Parathyroid adenoma (tissue), 2 donors: ENCODE results near the gene ENDOD1.

Experiments
- H2AFZ ChIP-seq: fragments of 300-600 bp; sonication (generic); one replicate; pipeline ENCODE4 v1.7.0; 2017; ENCODE audit warnings: antibody characterized with exemption, mild to moderate bottlenecking
- H3K27ac ChIP-seq: fragments of 300-600 bp; sonication (generic); one replicate; pipeline ENCODE4 v1.7.0; 2017
- H3K27me3 ChIP-seq: fragments of 300-600 bp; sonication (generic); one replicate; pipeline ENCODE4 v1.7.0; 2017; ENCODE audit warnings: low read length; ENCODE audit not compliant: control insufficient read depth, insufficient read depth
- H3K36me3 ChIP-seq: fragments of 300-600 bp; sonication (generic); one replicate; pipeline ENCODE4 v1.7.0; 2017; ENCODE audit warnings: low read length; ENCODE audit not compliant: control insufficient read depth, insufficient read depth
- H3K4me1 ChIP-seq: fragments of 300-600 bp; sonication (generic); one replicate; pipeline ENCODE4 v1.7.0; 2017; ENCODE audit warnings: control low read depth
- H3K4me2 ChIP-seq: fragments of 300-600 bp; sonication (generic); one replicate; pipeline ENCODE4 v1.7.0; 2017; ENCODE audit warnings: low read length
- H3K4me3 ChIP-seq: fragments of 300-600 bp; sonication (generic); one replicate; pipeline ENCODE4 v1.7.0; 2017; ENCODE audit warnings: low read depth, low read length
- H3K79me2 ChIP-seq: fragments of 300-600 bp; sonication (generic); one replicate; pipeline ENCODE4 v1.7.0; 2017; ENCODE audit warnings: control low read depth
- H3K9ac ChIP-seq: fragments of 300-600 bp; sonication (generic); one replicate; pipeline ENCODE4 v1.7.0; 2017; ENCODE audit warnings: mild to moderate bottlenecking
- H3K9me3 ChIP-seq: fragments of 300-600 bp; sonication (generic); one replicate; pipeline ENCODE4 v1.7.0; 2017; ENCODE audit warnings: low read length; ENCODE audit not compliant: control insufficient read depth
- CTCF ChIP-seq: fragments of 300-600 bp; sonication (generic); IDR thresholded peaks from one replicate; pipeline ENCODE4 v1.7.0; 2017; ENCODE audit warnings: antibody characterized with exemption, mild to moderate bottlenecking
- donor health status: primary hyperparathyroidism.

Gene ENDOD1

GRCh38 chr11:95111923-95112540, 22.4 kb downstream of the ENDOD1 start:
- no peak for TF ChIP-seq CTCF
- Histone ChIP-seq H3K79me2 (peaks cover 16% of the 10 kb centered on the region), H3K27me3 (no peaks in the 10 kb centered on the region), H3K9ac (no peak overlapping the region), H3K27ac (no peak overlapping the region), H3K4me1 (no peaks in the 10 kb centered on the region), H2AFZ (no peak overlapping the region), H3K4me3 (no peak overlapping the region), H3K4me2 (no peak overlapping the region), H3K36me3 (no peaks in the 10 kb centered on the region), H3K9me3 (no peaks in the 10 kb centered on the region)

GRCh38 chr11:95115597-95115996, 26.0 kb downstream of the ENDOD1 start:
- TF ChIP-seq CTCF = no peak
- H3K27me3 ChIP-seq = no peaks in the 10 kb centered on the region
- peaks cover 37% of the 10 kb centered on the region for H3K79me2 ChIP-seq
- no peak overlapping the region for H3K9ac ChIP-seq
- no peak overlapping the region for H2AFZ ChIP-seq
- H3K36me3 ChIP-seq = no peaks in the 10 kb centered on the region
- no peaks in the 10 kb centered on the region for H3K9me3 ChIP-seq
- no peak overlapping the region for H3K4me3 ChIP-seq
- no peak overlapping the region for H3K4me2 ChIP-seq
- H3K27ac ChIP-seq = no peak overlapping the region
- peaks cover 2% of the 10 kb centered on the region for H3K4me1 ChIP-seq

GRCh38 chr11:95119361-95120060, 29.9 kb downstream of the ENDOD1 start:
- H3K36me3 ChIP-seq = no peaks in the 10 kb centered on the region
- no peak overlapping the region for H3K27ac ChIP-seq
- no peaks in the 10 kb centered on the region for H3K9me3 ChIP-seq
- H3K4me1 ChIP-seq = peaks cover 2% of the 10 kb centered on the region
- H2AFZ ChIP-seq = no peak overlapping the region
- no peak overlapping the region for H3K9ac ChIP-seq
- peaks cover 29% of the 10 kb centered on the region for H3K79me2 ChIP-seq
- no peak for TF ChIP-seq CTCF
- no peaks in the 10 kb centered on the region for H3K27me3 ChIP-seq
- no peak overlapping the region for H3K4me2 ChIP-seq
- H3K4me3 ChIP-seq = no peak overlapping the region

- no peak overlapping the region for H3K9ac ChIP-seq
- H3K27ac ChIP-seq = no peak overlapping the region
- H3K4me1 ChIP-seq = peaks cover 2% of the 10 kb centered on the region
- no peaks in the 10 kb centered on the region for H3K9me3 ChIP-seq
- no peak overlapping the region for H3K4me2 ChIP-seq
- H3K27me3 ChIP-seq = no peaks in the 10 kb centered on the region
- peaks cover 26% of the 10 kb centered on the region for H3K79me2 ChIP-seq
- TF ChIP-seq CTCF = no peak
- no peaks in the 10 kb centered on the region for H3K36me3 ChIP-seq
- H3K4me3 ChIP-seq = no peak overlapping the region
- no peak overlapping the region for H2AFZ ChIP-seq
These were observed 32.1 kb downstream of the ENDOD1 start for GRCh38 chr11:95121698-95122097.

GRCh38 chr11:95123556-95123955, 33.9 kb downstream of the ENDOD1 start:
- peaks cover 15% of the 10 kb centered on the region for H3K79me2 ChIP-seq
- H3K4me3 ChIP-seq = no peak overlapping the region
- TF ChIP-seq CTCF = no peak
- peaks cover 2% of the 10 kb centered on the region for H3K4me1 ChIP-seq
- H2AFZ ChIP-seq = no peak overlapping the region
- H3K27me3 ChIP-seq = no peaks in the 10 kb centered on the region
- H3K9ac ChIP-seq = no peak overlapping the region
- no peak overlapping the region for H3K4me2 ChIP-seq
- no peaks in the 10 kb centered on the region for H3K9me3 ChIP-seq
- H3K27ac ChIP-seq = no peak overlapping the region
- no peaks in the 10 kb centered on the region for H3K36me3 ChIP-seq
